K562 (cell line): ENCODE measurements around the gene ZNF709. TPM values are rescaled to one million over a fixed set of nuclear protein-coding genes. Genes with fewer than 3 reads are reported as not detected.

ENCODE experiments used
- CREBBP ChIP-seq: IDR thresholded peaks from one replicate; pipeline ENCODE4 v1.6.1; 2012; ENCODE audit warnings: low read depth, mild to moderate bottlenecking, control low read depth, inconsistent platforms, low read length
- EZH2 ChIP-seq: IDR thresholded peaks from 2 replicates; pipeline ENCODE4 v1.6.1; 2012; ENCODE audit warnings: low read depth, mild to moderate bottlenecking, inconsistent platforms, low read length, borderline replicate concordance
- GABPA ChIP-seq: fragments of 200-800 bp; sonication (Bioruptor generic); conservative IDR thresholded peaks from 2 replicates; pipeline ENCODE4 v1.6.1; 2016; ENCODE audit warnings: low read depth, missing genetic modification characterization, missing compliant biosample characterization
- GTF2A2 ChIP-seq: IDR thresholded peaks from 2 replicates; pipeline ENCODE4 v1.6.1; 2016; ENCODE audit warnings: mild to moderate bottlenecking, missing genetic modification characterization, missing compliant biosample characterization
- HNRNPK ChIP-seq: fragments of 200-400 bp; formaldehyde crosslinking; IDR thresholded peaks from one replicate; pipeline ENCODE4 v1.6.1; 2018; ENCODE audit warnings: mild to moderate bottlenecking, low read depth, low read length; ENCODE audit not compliant: poor library complexity, severe bottlenecking
- IRF2 ChIP-seq: sonication (generic); formaldehyde crosslinking; IDR thresholded peaks from 2 replicates; pipeline ENCODE4 v1.8.1; 2022; ENCODE audit warnings: mild to moderate bottlenecking, missing genetic modification reagents
- JUN ChIP-seq, 2 experiments: sonication (generic) in 1 of 2; formaldehyde crosslinking in 1 of 2; IDR thresholded peaks; 2 replicates each; pipeline versions ENCODE4 v1.6.1 to v1.8.0; 2012 to 2022; ENCODE audit warnings: borderline replicate concordance in 2 of 2, mild to moderate bottlenecking in 2 of 2, improper control_type of control experiment in 1 of 2, low read depth in 1 of 2, low read length in 1 of 2, missing genetic modification reagents in 1 of 2
- KLF10 ChIP-seq: fragments of 250-450 bp; sonication (Bioruptor Pico); IDR thresholded peaks from 2 replicates; pipeline ENCODE4 v1.6.1; 2021; ENCODE audit warnings: matching md5 sums
- MBD1 ChIP-seq: fragments of 250-450 bp; sonication (Bioruptor Pico); IDR thresholded peaks from 2 replicates; pipeline ENCODE4 v1.8.0; 2022; ENCODE audit warnings: inconsistent platforms
- MEF2A ChIP-seq: IDR thresholded peaks from 2 replicates; pipeline ENCODE4 v1.6.1; 2011; ENCODE audit warnings: low read depth, mild to moderate bottlenecking, low read length, moderate library complexity; ENCODE audit not compliant: control insufficient read depth
- TCF7L2 ChIP-seq: fragments of 150-350 bp; IDR thresholded peaks from 2 replicates; pipeline ENCODE4 v1.6.1; 2016; ENCODE audit warnings: low read depth, mild to moderate bottlenecking, low read length, moderate library complexity
- ZFP30 ChIP-seq: fragments of 250-450 bp; sonication (Bioruptor Pico); IDR thresholded peaks from 2 replicates; pipeline ENCODE4 v1.8.0; 2022; ENCODE audit warnings: moderate library complexity, mild to moderate bottlenecking, inconsistent platforms, borderline replicate concordance
- polyA plus RNA-seq, 8 experiments: library from polyadenylated mRNA; depleted of rRNA in 4 of 8; stranded (reverse) in 5 of 8; unstranded in 3 of 8; fragments of >200 nt; fragmentation: Nextera tagmentation in 2 of 8; fragmentation: Illumina TruSeq in 1 of 8; extraction: Ambion mirVana in 2 of 8; extraction: Trizol in 1 of 8; gene quantifications; 2 replicates each; pipeline versions ENCODE4 v1.2.1 to v1.2.3, GENCODE V29; 2011 to 2014; ENCODE audit warnings: inconsistent platforms in 1 of 8, missing spikeins in 1 of 8
- total RNA-seq, 7 experiments: library from RNA; depleted of rRNA in 6 of 7; stranded (reverse); fragments of >200 nt in 6 of 7; fragmentation: Illumina TruSeq in 2 of 7; extraction: Trizol in 2 of 7; gene quantifications; 2 replicates each; pipeline versions ENCODE4 v1.2.1 to v1.2.3, GENCODE V29; 2011 to 2021; ENCODE audit warnings: low replicate concordance in 1 of 7
- TF ChIP-seq, protein P1 (sequence below), 2 experiments: fragments of 200-800 bp in 1 of 2; sonication (Bioruptor generic) in 1 of 2; sonication (generic) in 1 of 2; formaldehyde crosslinking in 1 of 2; IDR thresholded peaks in 1 of 2; conservative IDR thresholded peaks in 1 of 2; 2 replicates each; pipeline versions ENCODE4 v1.5.0 to v1.6.1; 2016 to 2020; ENCODE audit warnings: missing compliant biosample characterization in 1 of 2, missing genetic modification characterization in 1 of 2, missing genetic modification reagents in 1 of 2

The ZNF709 gene
- total and polyA plus RNA-seq, 9 of the 15 experiments (the other 6 are each of a cell fraction or from before 2014, with no cell fraction given) = 0.07 to 0.69 (median 0.18) TPM

DNA sequence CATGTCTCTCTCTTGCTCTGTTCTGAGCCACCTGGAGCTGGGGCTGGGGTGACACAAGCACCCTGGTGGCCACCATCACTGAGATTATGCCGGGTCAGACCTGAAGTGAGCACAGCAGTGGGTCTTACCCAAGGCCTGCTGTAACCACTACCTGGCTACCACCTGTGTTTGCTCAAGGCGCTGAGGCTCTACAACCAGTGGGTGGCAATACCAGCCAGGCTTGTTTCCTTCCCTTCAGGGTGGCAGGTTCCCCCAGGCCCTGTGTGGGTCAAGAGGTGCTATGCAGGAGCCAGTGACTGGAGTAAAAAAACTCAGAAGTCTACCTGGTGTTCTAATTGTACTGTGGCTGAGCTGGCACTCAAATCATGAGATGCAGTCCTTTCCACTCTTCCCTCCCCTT is 35.8 kb downstream of the ZNF709 start (continued):
- TF ChIP-seq, protein P1, sequence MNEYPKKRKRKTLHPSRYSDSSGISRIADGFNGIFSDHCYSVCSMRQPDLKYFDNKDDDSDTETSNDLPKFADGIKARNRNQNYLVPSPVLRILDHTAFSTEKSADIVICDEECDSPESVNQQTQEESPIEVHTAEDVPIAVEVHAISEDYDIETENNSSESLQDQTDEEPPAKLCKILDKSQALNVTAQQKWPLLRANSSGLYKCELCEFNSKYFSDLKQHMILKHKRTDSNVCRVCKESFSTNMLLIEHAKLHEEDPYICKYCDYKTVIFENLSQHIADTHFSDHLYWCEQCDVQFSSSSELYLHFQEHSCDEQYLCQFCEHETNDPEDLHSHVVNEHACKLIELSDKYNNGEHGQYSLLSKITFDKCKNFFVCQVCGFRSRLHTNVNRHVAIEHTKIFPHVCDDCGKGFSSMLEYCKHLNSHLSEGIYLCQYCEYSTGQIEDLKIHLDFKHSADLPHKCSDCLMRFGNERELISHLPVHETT (CRISPR knock-in tag; conservative IDR thresholded peaks at IDR 0.05 in 1 of 2, IDR thresholded peaks at IDR 0.05 in 1 of 2) = no peak
- TF ChIP-seq JUN (IDR thresholded peaks at IDR 0.05; ENCODE audit: borderline replicate concordance, low read depth, low read length) (no peak), JUN (CRISPR knock-in tag; IDR thresholded peaks at IDR 0.05; ENCODE audit: borderline replicate concordance) (no peak), MEF2A (no peak), CREBBP (no peak), EZH2 (no peak), ZFP30 (no peak), TCF7L2 (no peak), GTF2A2 (tag) (no peak), IRF2 (CRISPR knock-in tag) (no peak), GABPA (tag) (no peak), MBD1 (CRISPR knock-in tag) (no peak), HNRNPK (no peak), KLF10 (CRISPR knock-in tag) (no peak)
